GM21786 (cell line): Measurements from ENCODE around the gene RTN4R.

Experiments
- ATAC-seq: cut with Tn5 transposase; IDR thresholded peaks from one replicate; pipeline ENCODE4 v1.9.1; 2021; ENCODE audit not compliant: unreplicated experiment

The RTN4R gene

GRCh38 chr22:20231514-20232236, 36.4 kb downstream of the RTN4R start:
- ATAC-seq, result no peak

- ATAC-seq, result no peak
Observed at GRCh38 chr22:20230777-20231420, 37.2 kb downstream of the RTN4R start.

GRCh38 chr22:20229916-20230775, 38.0 kb downstream of the RTN4R start:
- no peak for ATAC-seq

GRCh38 chr22:20228939-20229272, 39.2 kb downstream of the RTN4R start:
- no peak for ATAC-seq

- ATAC-seq, result no peak
Observed at GRCh38 chr22:20228055-20228938, 39.8 kb downstream of the RTN4R start.

- no peak for ATAC-seq
Observed at GRCh38 chr22:20227363-20227762, 40.8 kb downstream of the RTN4R start.

- ATAC-seq, result no peak
Observed at GRCh38 chr22:20226760-20227350, 41.3 kb downstream of the RTN4R start.

GRCh38 chr22:20226077-20226716, 41.9 kb downstream of the RTN4R start:
- no peak for ATAC-seq

- no peak for ATAC-seq
Observed at GRCh38 chr22:20225693-20225966, 42.5 kb downstream of the RTN4R start.

GRCh38 chr22:20224917-20225692, 43.0 kb downstream of the RTN4R start:
- no peak for ATAC-seq

- ATAC-seq, result no peak
Observed at GRCh38 chr22:20224256-20224626, 43.9 kb downstream of the RTN4R start.

- no peak for ATAC-seq
Observed at GRCh38 chr22:20223421-20224255, 44.5 kb downstream of the RTN4R start.

- no peak for ATAC-seq
Observed at GRCh38 chr22:20222764-20223420, 45.2 kb downstream of the RTN4R start.

- no peak for ATAC-seq
Observed at GRCh38 chr22:20221421-20222340, 46.4 kb downstream of the RTN4R start.

GRCh38 chr22:20220629-20221026, 47.5 kb downstream of the RTN4R start:
- no peak for ATAC-seq

- no peak for ATAC-seq
Observed at GRCh38 chr22:20219667-20220628, 48.2 kb downstream of the RTN4R start.
